ENCODE results near the gene ASCC3. TPM values are rescaled to one million over a fixed set of nuclear protein-coding genes. Genes with fewer than 3 reads are reported as not detected.

ASCC3 gene
- total RNA-seq, 4 donors from 2014 or later = 21.2 to 41.4 (median 28.5) TPM

DNA sequence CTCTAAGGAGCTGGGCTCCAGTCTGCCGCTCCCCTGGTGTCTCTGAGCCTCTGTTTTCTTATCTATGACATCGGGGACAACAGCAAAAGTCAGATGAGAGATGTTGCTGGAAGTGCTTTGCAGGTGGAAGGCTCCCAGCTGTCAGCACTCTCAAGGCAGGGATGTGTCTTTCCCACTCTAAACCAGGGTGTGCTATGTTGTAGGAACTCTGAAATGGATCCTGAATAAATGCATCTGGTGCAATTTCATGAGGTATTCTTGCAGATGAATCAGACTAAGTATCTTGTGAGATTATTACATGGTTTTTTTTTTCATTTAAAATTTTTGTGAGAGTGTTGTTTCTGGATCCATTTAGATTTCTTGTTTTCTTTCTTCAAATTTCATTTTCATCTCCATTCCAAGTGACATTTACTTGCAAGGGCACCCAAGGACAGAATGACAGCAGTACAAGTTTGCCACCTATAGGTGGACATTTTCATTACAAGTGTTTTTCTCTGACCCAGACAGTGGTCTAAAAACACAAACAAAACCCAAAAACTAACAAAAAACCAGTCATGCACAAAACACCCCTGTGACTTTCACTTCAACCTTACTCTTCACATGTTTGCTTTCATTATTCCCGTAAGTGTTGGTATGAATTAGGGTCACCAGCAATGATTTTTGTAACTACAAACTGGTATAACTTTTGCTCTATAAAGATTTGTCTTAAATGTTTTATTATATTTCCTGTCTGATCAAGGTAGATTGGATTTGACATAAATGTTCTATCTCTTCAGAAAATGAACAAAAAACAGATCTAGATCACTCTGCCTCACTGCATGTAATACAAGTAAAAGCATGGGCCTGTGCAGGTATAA is 401.7 kb downstream of the ASCC3 start:
- Histone ChIP-seq H3K27ac (no peak overlapping the region), H3K9me3 (no peaks in the 10 kb centered on the region), H3K4me3 (no peak overlapping the region), H3K27me3 (peaks cover 14% of the 10 kb centered on the region), H3K36me3 (no peaks in the 10 kb centered on the region), H3K4me1 (no peaks in the 10 kb centered on the region)
- 83% methylated on average over 1 to 3 of the region's 3 CpGs for WGBS, 2 donors (ENCODE audit: low coverage in 1 of 2)
- TF ChIP-seq, protein P1, sequence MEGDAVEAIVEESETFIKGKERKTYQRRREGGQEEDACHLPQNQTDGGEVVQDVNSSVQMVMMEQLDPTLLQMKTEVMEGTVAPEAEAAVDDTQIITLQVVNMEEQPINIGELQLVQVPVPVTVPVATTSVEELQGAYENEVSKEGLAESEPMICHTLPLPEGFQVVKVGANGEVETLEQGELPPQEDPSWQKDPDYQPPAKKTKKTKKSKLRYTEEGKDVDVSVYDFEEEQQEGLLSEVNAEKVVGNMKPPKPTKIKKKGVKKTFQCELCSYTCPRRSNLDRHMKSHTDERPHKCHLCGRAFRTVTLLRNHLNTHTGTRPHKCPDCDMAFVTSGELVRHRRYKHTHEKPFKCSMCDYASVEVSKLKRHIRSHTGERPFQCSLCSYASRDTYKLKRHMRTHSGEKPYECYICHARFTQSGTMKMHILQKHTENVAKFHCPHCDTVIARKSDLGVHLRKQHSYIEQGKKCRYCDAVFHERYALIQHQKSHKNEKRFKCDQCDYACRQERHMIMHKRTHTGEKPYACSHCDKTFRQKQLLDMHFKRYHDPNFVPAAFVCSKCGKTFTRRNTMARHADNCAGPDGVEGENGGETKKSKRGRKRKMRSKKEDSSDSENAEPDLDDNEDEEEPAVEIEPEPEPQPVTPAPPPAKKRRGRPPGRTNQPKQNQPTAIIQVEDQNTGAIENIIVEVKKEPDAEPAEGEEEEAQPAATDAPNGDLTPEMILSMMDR (IDR thresholded peaks at IDR 0.05) = peak in 3 of 4 experiments; percentile 48 to 60 (median 50)
- TF ChIP-seq POLR2AphosphoS5 (IDR thresholded peaks at IDR 0.05) (no peak), EP300 (IDR thresholded peaks at IDR 0.05) (no peak)
- no peak for ATAC-seq

DNA sequence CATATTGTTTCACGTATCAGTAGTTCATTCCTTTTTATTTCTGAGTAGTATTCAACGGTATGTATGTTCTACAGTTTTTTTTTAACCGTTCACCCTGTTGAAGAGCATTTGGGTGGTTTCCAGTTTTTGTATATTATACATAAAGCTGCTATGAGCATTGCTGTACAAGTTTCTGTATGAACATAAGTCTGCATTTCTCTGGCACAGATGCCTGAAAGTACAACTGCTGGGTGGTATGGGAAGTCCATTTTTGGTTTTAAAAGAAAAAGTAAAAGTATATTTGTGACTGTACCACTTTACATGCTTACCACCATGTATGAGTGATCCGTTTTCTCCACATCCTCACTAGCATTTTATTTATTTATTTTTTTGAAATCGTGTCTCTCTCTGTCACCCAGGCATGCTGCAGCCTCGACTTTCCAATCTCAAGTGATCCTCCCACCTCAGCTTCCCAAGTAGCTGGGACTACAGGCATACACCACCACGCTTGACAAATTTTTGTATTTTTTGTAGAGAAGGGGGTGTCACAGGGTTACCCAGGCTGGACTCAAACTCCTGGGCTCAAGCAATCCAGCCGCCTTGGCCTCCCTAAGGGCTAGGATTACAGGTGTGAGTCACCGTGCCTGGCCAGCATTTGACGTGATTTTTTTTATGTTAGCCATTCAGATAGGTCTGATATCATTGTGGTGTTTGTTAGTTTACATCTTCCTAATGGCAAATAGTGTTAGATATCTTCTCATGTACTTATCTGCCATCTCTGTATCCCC is 405.4 kb downstream of the ASCC3 start:
- Histone ChIP-seq H3K4me3 (no peak overlapping the region), H3K27ac (no peak overlapping the region), H3K4me1 (no peaks in the 10 kb centered on the region), H3K36me3 (no peaks in the 10 kb centered on the region), H3K27me3 (peaks cover 47% of the 10 kb centered on the region), H3K9me3 (no peaks in the 10 kb centered on the region)
- 83 to 88% methylated on average over 8 to 10 of the region's 10 CpGs for WGBS, 2 donors (ENCODE audit: low coverage in 1 of 2)
- TF ChIP-seq, protein P1 (IDR thresholded peaks at IDR 0.05) = no peak
- no peak for TF ChIP-seq POLR2A (IDR thresholded peaks at IDR 0.05)
- no peak for TF ChIP-seq POLR2AphosphoS5 (IDR thresholded peaks at IDR 0.05)
- no peak for TF ChIP-seq EP300 (IDR thresholded peaks at IDR 0.05)
- no peak for ATAC-seq

DNA sequence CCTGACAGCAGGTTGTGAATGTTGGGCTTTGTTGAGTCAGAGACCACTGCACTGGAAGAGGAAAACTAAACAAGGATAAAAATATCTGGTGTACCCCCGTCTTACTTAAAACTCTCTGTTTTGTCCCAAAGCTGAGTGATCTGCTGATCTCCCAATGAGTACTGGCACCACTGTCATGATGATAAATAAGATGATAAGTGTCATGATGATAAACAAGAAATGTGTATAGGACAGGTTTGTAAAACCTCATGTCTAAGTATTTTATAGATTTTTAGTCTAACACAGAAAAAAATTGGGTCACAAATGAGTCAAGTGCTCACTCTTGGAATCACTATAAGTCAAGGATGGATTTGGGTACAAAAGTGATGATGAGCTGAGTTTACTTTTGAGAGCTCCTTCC is 407.9 kb downstream of the ASCC3 start:
- Histone ChIP-seq H3K27ac (no peak overlapping the region), H3K9me3 (no peaks in the 10 kb centered on the region), H3K36me3 (no peaks in the 10 kb centered on the region), H3K4me1 (no peaks in the 10 kb centered on the region), H3K27me3 (peaks cover 73% of the 10 kb centered on the region), H3K4me3 (no peak overlapping the region)
- TF ChIP-seq, protein P1 (IDR thresholded peaks at IDR 0.05) = no peak
- TF ChIP-seq POLR2A (IDR thresholded peaks at IDR 0.05) = no peak
- no peak for TF ChIP-seq POLR2AphosphoS5 (IDR thresholded peaks at IDR 0.05)
- TF ChIP-seq EP300 (IDR thresholded peaks at IDR 0.05) = no peak
- no peak for ATAC-seq
- 6 to 17% methylated on average over 1 of the region's 1 CpG for WGBS, 2 donors (ENCODE audit: low coverage in 1 of 2)

DNA sequence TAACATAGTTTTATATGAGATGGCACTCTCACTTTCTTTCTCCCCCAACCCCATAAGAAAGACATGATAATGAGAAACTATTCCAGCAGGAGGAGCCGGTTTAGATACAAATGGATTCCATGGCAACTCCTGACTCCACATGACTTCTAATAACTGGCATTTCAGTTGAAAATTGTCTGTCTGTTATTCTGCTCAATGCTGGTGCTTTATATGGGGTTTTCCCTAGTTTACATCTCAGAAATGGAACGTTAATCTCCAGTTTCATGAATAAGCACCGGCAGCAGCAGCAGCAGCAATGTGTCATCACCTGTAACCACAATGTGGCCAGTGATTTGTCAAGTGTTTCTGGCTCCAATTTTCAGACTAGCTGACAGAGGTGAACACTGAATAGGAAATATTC is 408.5 kb downstream of the ASCC3 start:
- Histone ChIP-seq H3K4me1 (peaks cover 0 to under 1% (median 0%) of the 10 kb centered on the region in 3 donors), H3K27ac (no peak overlapping the region), H3K9me3 (no peaks in the 10 kb centered on the region), H3K36me3 (no peaks in the 10 kb centered on the region), H3K27me3 (peaks cover 78% of the 10 kb centered on the region), H3K4me3 (no peak overlapping the region)
- ATAC-seq = no peak
- WGBS, 2 donors (ENCODE audit: low coverage in 1 of 2) = 5 to 8% methylated on average over 1 to 3 of the region's 3 CpGs
- TF ChIP-seq POLR2A (IDR thresholded peaks at IDR 0.05) (no peak), POLR2AphosphoS5 (IDR thresholded peaks at IDR 0.05) (no peak), EP300 (IDR thresholded peaks at IDR 0.05) (no peak)
- TF ChIP-seq, protein P1 (IDR thresholded peaks at IDR 0.05) = no peak
